ENCODE measurements around the gene MRTFA. TPM values are rescaled to one million over a fixed set of nuclear protein-coding genes. Genes with fewer than 3 reads are reported as not detected.

Gene MRTFA
- total and polyA plus RNA-seq, 8 donors, result 11.1 to 706 (median 61.2) TPM

DNA sequence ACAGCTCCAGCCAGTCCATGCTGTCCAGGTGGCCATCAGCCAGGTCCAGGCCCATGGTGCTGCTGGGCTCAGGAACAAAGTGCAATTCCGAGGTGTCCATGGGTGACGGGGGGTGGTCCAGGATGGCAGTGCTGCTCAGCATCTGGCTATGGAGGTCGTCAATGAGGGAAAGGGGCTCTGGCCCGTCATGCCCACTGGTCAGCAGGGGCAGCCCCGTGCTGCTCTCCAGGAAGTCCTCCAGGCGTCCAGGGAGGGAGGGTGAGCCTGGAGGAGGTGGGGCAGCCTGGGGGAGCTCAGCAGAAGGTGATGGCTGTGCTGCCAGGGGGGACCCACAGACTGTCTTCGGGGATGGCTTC, 225.0 kb downstream of the MRTFA start:
- H3K4me1 ChIP-seq, result peaks cover 12 to 42% (median 36%) of the 10 kb centered on the region in 4 donors
- no peaks in the 10 kb centered on the region for H3K9me3 ChIP-seq
- H3K36me3 ChIP-seq, result peaks cover 56 to 77% (median 70%) of the 10 kb centered on the region in 4 donors
- TF ChIP-seq POLR2AphosphoS5 (IDR thresholded peaks at IDR 0.05) (no peak), EP300 (IDR thresholded peaks at IDR 0.05) (no peak), POLR2A (IDR thresholded peaks at IDR 0.05) (no peak)
- TF ChIP-seq, protein P1, sequence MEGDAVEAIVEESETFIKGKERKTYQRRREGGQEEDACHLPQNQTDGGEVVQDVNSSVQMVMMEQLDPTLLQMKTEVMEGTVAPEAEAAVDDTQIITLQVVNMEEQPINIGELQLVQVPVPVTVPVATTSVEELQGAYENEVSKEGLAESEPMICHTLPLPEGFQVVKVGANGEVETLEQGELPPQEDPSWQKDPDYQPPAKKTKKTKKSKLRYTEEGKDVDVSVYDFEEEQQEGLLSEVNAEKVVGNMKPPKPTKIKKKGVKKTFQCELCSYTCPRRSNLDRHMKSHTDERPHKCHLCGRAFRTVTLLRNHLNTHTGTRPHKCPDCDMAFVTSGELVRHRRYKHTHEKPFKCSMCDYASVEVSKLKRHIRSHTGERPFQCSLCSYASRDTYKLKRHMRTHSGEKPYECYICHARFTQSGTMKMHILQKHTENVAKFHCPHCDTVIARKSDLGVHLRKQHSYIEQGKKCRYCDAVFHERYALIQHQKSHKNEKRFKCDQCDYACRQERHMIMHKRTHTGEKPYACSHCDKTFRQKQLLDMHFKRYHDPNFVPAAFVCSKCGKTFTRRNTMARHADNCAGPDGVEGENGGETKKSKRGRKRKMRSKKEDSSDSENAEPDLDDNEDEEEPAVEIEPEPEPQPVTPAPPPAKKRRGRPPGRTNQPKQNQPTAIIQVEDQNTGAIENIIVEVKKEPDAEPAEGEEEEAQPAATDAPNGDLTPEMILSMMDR (IDR thresholded peaks at IDR 0.05), result no peak
- no peak overlapping the region for H3K4me3 ChIP-seq
- H3K27me3 ChIP-seq, result no peaks in the 10 kb centered on the region
- intact Hi-C loops (cut with DNase I; ENCODE audit: low total_unique reads), result no loop called here
- WGBS, 5 donors, result 75 to 94% (median 75%) methylated on average over 5 to 7 of the region's 7 CpGs
- peak overlapping the region in 2 of 5 donors; percentile 14 to 46 for H3K27ac ChIP-seq
- DNase-seq, result no peak

GRCh38 chr22:40410731-40411505, 225.6 kb downstream of the MRTFA start:
- Histone ChIP-seq H3K27me3 (no peaks in the 10 kb centered on the region), H3K27ac (peak overlapping the region; percentile 9 to 60 (median 40)), H3K36me3 (peaks cover 58 to 77% (median 70%) of the 10 kb centered on the region in 4 donors), H3K9me3 (no peaks in the 10 kb centered on the region), H3K4me1 (peaks cover 12 to 37% (median 31%) of the 10 kb centered on the region in 4 donors), H3K4me3 (no peak overlapping the region)
- intact Hi-C loops (cut with DNase I; ENCODE audit: low total_unique reads), result no loop called here
- 73 to 88% (median 86%) methylated on average over 11 to 13 of the region's 13 CpGs for WGBS, 5 donors
- TF ChIP-seq, protein P1 (IDR thresholded peaks at IDR 0.05), result no peak
- DNase-seq, result no peak

DNA sequence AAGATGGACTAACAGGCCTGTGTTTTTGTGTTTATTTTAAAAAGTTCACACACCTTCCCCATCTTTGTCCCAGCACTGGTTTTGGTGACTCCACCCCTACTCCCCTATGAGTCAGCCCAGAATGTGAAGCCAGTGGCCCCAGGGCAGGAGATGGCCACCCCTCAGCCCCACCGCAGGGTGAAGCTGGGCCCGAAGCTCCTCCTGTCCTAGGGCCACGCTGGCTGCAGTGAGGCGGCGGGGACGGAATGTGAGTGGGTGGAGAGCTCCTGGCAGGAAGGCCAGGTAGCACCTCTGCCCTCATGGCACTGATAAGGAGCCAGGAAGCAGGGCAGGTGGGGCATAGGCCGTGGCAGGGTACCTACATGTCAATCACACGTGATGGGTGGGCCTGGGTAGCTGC, 226.2 kb downstream of the MRTFA start:
- TF ChIP-seq POLR2AphosphoS5 (IDR thresholded peaks at IDR 0.05), result peak in 2 of 3 donors; percentile 18 to 74
- TF ChIP-seq, protein P1 (IDR thresholded peaks at IDR 0.05), result no peak
- peaks cover 63 to 77% (median 71%) of the 10 kb centered on the region in 4 donors for H3K36me3 ChIP-seq
- DNase-seq, result peak in 1 of 2 donors; percentile 52
- WGBS, 5 donors, result 30 to 70% (median 59%) methylated on average over 8 of the region's 8 CpGs
- peaks cover 12 to 30% (median 25%) of the 10 kb centered on the region in 4 donors for H3K4me1 ChIP-seq
- H3K4me3 ChIP-seq, result no peak overlapping the region
- H3K27me3 ChIP-seq, result no peaks in the 10 kb centered on the region
- intact Hi-C loops (cut with DNase I; ENCODE audit: low total_unique reads), result no loop called here
- H3K9me3 ChIP-seq, result no peaks in the 10 kb centered on the region
- peak overlapping the region; percentile 9 to 60 (median 46) for H3K27ac ChIP-seq

- H3K4me1 ChIP-seq, result peaks cover 12 to 24% (median 19%) of the 10 kb centered on the region in 4 donors
- H3K36me3 ChIP-seq, result peaks cover 69 to 81% (median 77%) of the 10 kb centered on the region in 4 donors
- TF ChIP-seq EP300 (IDR thresholded peaks at IDR 0.05), result no peak
- DNase-seq, result no peak
- no peaks in the 10 kb centered on the region for H3K9me3 ChIP-seq
- H3K4me3 ChIP-seq, result no peak overlapping the region
- intact Hi-C loops (cut with DNase I; ENCODE audit: low total_unique reads), result no loop called here
- peak overlapping the region; percentile 9 to 60 (median 46) for H3K27ac ChIP-seq
- H3K27me3 ChIP-seq, result no peaks in the 10 kb centered on the region
- WGBS, 5 donors, result 84 to 98% (median 90%) methylated on average over 8 to 11 of the region's 11 CpGs
These were observed 226.9 kb downstream of the MRTFA start for GRCh38 chr22:40409613-40410113.
